K562 (cell line): Measurements from ENCODE around the gene PVALEF. TPM values are rescaled to one million over a fixed set of nuclear protein-coding genes. Genes with fewer than 3 reads are reported as not detected.

Experiments
- CREM ChIP-seq: IDR thresholded peaks from 2 replicates; pipeline ENCODE4 v1.6.1; 2014; ENCODE audit warnings: antibody characterized with exemption, low read depth
- DIDO1 ChIP-seq: fragments of 450-650 bp; IDR thresholded peaks from 2 replicates; pipeline ENCODE4 v1.6.1; 2016; ENCODE audit warnings: low read depth, missing biosample characterization, missing genetic modification characterization
- EWSR1 ChIP-seq: fragments of 450-650 bp; IDR thresholded peaks from 2 replicates; pipeline ENCODE4 v1.6.1; 2018; ENCODE audit warnings: borderline replicate concordance, mild to moderate bottlenecking, low read depth, moderate library complexity; ENCODE audit not compliant: partially characterized antibody
- NR2C1 ChIP-seq, 2 experiments: fragments of 450-650 bp; IDR thresholded peaks; 2 replicates each; pipeline ENCODE4 v1.6.1; 2017; ENCODE audit warnings: mild to moderate bottlenecking in 2 of 2, antibody characterized with exemption in 1 of 2, inconsistent platforms in 1 of 2, missing compliant biosample characterization in 1 of 2, missing genetic modification characterization in 1 of 2
- PCBP2 ChIP-seq: fragments of 200-400 bp; formaldehyde crosslinking; IDR thresholded peaks from 2 replicates; pipeline ENCODE4 v1.6.1; 2018; ENCODE audit warnings: low read length, low read depth, mild to moderate bottlenecking, moderate library complexity; ENCODE audit not compliant: poor library complexity, severe bottlenecking
- POLR2G ChIP-seq: fragments of 200-400 bp; formaldehyde crosslinking; IDR thresholded peaks from 2 replicates; pipeline ENCODE4 v1.6.1; 2017; ENCODE audit warnings: low read depth, mild to moderate bottlenecking, antibody characterized with exemption, low read length, moderate library complexity
- SIN3A ChIP-seq, 2 experiments: fragments of 150-350 bp in 1 of 2; IDR thresholded peaks; 2 replicates each; pipeline ENCODE4 v1.6.1; 2011 to 2016; ENCODE audit warnings: borderline replicate concordance in 2 of 2, low read depth in 2 of 2, low read length in 2 of 2, mild to moderate bottlenecking in 2 of 2, moderate library complexity in 2 of 2; ENCODE audit not compliant: control insufficient read depth in 1 of 2
- SREBF2 ChIP-seq: sonication (generic); formaldehyde crosslinking; IDR thresholded peaks from 2 replicates; pipeline ENCODE4 v1.4.0; 2020; ENCODE audit warnings: mild to moderate bottlenecking, missing genetic modification reagents
- ZNF165 ChIP-seq: fragments of 250-450 bp; sonication (Bioruptor Pico); IDR thresholded peaks from 2 replicates; pipeline ENCODE4 v1.4.0; 2020; ENCODE audit warnings: borderline replicate concordance
- ZNF778 ChIP-seq: fragments of 450-650 bp; formaldehyde crosslinking; IDR thresholded peaks from 2 replicates; pipeline ENCODE4 v1.4.0; 2020; ENCODE audit warnings: mild to moderate bottlenecking, moderate library complexity
- ZSCAN32 ChIP-seq: fragments of 450-650 bp; formaldehyde crosslinking; IDR thresholded peaks from 2 replicates; pipeline ENCODE4 v1.4.0; 2020; ENCODE audit warnings: mild to moderate bottlenecking, moderate library complexity
- polyA plus RNA-seq, 8 experiments: library from polyadenylated mRNA; depleted of rRNA in 4 of 8; stranded (reverse) in 5 of 8; unstranded in 3 of 8; fragments of >200 nt; fragmentation: Nextera tagmentation in 2 of 8; fragmentation: Illumina TruSeq in 1 of 8; extraction: Ambion mirVana in 2 of 8; extraction: Trizol in 1 of 8; gene quantifications; 2 replicates each; pipeline versions ENCODE4 v1.2.1 to v1.2.3, GENCODE V29; 2011 to 2014; ENCODE audit warnings: inconsistent platforms in 1 of 8, missing spikeins in 1 of 8
- total RNA-seq, 7 experiments: library from RNA; depleted of rRNA in 6 of 7; stranded (reverse); fragments of >200 nt in 6 of 7; fragmentation: Illumina TruSeq in 2 of 7; extraction: Trizol in 2 of 7; gene quantifications; 2 replicates each; pipeline versions ENCODE4 v1.2.1 to v1.2.3, GENCODE V29; 2011 to 2021; ENCODE audit warnings: low replicate concordance in 1 of 7
- TF ChIP-seq, protein P1 (sequence below): IDR thresholded peaks from 2 replicates; pipeline ENCODE4 v1.6.1; 2011; ENCODE audit not compliant: insufficient read length; ENCODE audit errors: extremely low read depth
- TF ChIP-seq, protein P2 (sequence below): sonication (generic); formaldehyde crosslinking; IDR thresholded peaks from 2 replicates; pipeline ENCODE4 v1.8.0; 2022; ENCODE audit warnings: mild to moderate bottlenecking, missing genetic modification reagents
- TF ChIP-seq, protein P3 (sequence below): fragments of 450-650 bp; IDR thresholded peaks from 2 replicates; pipeline ENCODE4 v1.6.1; 2016; ENCODE audit warnings: antibody characterized with exemption
- TF ChIP-seq, protein P4 (sequence below): sonication (generic); formaldehyde crosslinking; IDR thresholded peaks from 2 replicates; pipeline ENCODE4 v1.8.0; 2022; ENCODE audit warnings: missing genetic modification reagents, mild to moderate bottlenecking, moderate library complexity, borderline replicate concordance
- TF ChIP-seq, protein P5 (sequence below): fragments of 450-650 bp; formaldehyde crosslinking; IDR thresholded peaks from 2 replicates; pipeline ENCODE4 v1.4.0; 2020; ENCODE audit warnings: mild to moderate bottlenecking, mixed read lengths
- TF ChIP-seq, protein P6 (sequence below), 2 experiments: fragments of 250-450 bp in 1 of 2; fragments of 450-650 bp in 1 of 2; sonication (Bioruptor Pico) in 1 of 2; IDR thresholded peaks; 2 replicates each; pipeline versions ENCODE4 v1.6.1 to v1.8.0; 2016 to 2021; ENCODE audit warnings: mild to moderate bottlenecking in 2 of 2, moderate library complexity in 2 of 2, missing compliant biosample characterization in 1 of 2, missing genetic modification characterization in 1 of 2

The PVALEF gene
- total and polyA plus RNA-seq, 9 of the 15 experiments (the other 6 are each of a cell fraction or from before 2014, with no cell fraction given): not detected

DNA sequence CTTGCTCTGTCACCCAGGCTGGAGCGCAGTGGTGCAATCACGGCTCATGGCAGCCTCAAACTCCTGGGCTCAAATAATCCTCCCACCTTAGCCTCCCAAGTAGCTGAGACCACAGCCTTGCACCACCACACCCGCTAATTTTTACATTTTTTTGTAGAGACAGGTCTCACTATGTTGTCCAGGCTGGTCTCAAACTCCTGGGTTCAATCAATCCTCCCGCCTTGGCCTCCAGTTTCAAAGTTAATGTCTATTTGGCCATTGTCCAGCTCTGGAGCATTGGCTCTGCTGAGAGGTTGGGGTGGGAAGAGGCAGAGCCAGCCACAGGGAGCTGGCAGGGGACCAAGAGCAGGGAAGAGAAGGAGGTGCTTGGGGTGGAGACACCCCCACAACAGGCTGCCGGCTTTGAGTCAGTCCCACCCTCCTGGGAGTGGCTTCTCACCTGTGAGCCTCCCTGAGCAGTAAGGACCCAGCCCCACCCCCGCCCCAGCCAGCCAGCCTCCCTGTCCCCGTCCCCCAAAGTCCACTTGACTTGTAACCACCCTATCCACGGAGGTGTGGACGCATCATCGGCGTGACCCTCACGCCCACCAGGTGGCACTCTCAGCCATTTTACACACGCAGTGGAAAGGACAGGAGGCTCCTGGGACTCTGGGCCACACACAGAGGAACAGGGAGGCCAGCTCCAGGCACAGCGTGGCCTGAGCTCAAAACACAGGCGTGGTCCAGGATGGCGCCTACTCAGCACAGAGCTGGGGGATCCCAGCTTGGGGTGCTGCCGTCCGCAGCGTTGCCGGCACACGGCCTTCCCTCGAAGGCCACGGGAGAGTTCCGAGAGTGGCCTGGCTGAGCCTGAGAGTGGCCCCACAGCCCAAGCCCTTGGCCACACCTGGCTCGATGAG, 22.8 kb upstream of the PVALEF start (continued):
- TF ChIP-seq, protein P1, sequence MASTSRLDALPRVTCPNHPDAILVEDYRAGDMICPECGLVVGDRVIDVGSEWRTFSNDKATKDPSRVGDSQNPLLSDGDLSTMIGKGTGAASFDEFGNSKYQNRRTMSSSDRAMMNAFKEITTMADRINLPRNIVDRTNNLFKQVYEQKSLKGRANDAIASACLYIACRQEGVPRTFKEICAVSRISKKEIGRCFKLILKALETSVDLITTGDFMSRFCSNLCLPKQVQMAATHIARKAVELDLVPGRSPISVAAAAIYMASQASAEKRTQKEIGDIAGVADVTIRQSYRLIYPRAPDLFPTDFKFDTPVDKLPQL: no peak
- TF ChIP-seq POLR2G (peak; percentile 46; the same call in 1 of the 2 replicates), SIN3A (IDR thresholded peaks at IDR 0.05; ENCODE audit: borderline replicate concordance in 2 of 2, control insufficient read depth in 1 of 2, low read depth in 2 of 2, low read length in 2 of 2) (no peak), PCBP2 (no peak), DIDO1 (no peak), NR2C1 (IDR thresholded peaks at IDR 0.05) (no peak), NR2C1 (tag; IDR thresholded peaks at IDR 0.05) (no peak), ZNF778 (CRISPR knock-in tag) (no peak), CREM (peak; percentile 75), ZSCAN32 (CRISPR knock-in tag) (no peak), EWSR1 (no peak), SREBF2 (CRISPR knock-in tag) (no peak), ZNF165 (no peak)
- TF ChIP-seq, protein P2, sequence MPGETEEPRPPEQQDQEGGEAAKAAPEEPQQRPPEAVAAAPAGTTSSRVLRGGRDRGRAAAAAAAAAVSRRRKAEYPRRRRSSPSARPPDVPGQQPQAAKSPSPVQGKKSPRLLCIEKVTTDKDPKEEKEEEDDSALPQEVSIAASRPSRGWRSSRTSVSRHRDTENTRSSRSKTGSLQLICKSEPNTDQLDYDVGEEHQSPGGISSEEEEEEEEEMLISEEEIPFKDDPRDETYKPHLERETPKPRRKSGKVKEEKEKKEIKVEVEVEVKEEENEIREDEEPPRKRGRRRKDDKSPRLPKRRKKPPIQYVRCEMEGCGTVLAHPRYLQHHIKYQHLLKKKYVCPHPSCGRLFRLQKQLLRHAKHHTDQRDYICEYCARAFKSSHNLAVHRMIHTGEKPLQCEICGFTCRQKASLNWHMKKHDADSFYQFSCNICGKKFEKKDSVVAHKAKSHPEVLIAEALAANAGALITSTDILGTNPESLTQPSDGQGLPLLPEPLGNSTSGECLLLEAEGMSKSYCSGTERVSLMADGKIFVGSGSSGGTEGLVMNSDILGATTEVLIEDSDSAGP (CRISPR knock-in tag): no peak
- TF ChIP-seq, protein P3, sequence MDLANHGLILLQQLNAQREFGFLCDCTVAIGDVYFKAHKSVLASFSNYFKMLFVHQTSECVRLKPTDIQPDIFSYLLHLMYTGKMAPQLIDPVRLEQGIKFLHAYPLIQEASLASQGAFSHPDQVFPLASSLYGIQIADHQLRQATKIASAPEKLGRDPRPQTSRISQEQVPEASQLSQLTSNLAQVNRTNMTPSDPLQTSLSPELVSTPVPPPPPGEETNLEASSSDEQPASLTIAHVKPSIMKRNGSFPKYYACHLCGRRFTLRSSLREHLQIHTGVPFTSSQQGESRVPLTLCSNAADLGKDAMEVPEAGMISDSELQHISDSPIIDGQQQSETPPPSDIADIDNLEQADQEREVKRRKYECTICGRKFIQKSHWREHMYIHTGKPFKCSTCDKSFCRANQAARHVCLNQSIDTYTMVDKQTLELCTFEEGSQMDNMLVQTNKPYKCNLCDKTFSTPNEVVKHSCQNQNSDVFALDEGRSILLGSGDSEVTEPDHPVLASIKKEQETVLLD: 0 out of 2 replicates have a peak, but pooled peaks have one; percentile 37
- TF ChIP-seq, protein P4, sequence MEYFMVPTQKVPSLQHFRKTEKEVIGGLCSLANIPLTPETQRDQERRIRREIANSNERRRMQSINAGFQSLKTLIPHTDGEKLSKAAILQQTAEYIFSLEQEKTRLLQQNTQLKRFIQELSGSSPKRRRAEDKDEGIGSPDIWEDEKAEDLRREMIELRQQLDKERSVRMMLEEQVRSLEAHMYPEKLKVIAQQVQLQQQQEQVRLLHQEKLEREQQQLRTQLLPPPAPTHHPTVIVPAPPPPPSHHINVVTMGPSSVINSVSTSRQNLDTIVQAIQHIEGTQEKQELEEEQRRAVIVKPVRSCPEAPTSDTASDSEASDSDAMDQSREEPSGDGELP: peak; percentile 31; the same call in 1 of the 2 replicates
- TF ChIP-seq, protein P5, sequence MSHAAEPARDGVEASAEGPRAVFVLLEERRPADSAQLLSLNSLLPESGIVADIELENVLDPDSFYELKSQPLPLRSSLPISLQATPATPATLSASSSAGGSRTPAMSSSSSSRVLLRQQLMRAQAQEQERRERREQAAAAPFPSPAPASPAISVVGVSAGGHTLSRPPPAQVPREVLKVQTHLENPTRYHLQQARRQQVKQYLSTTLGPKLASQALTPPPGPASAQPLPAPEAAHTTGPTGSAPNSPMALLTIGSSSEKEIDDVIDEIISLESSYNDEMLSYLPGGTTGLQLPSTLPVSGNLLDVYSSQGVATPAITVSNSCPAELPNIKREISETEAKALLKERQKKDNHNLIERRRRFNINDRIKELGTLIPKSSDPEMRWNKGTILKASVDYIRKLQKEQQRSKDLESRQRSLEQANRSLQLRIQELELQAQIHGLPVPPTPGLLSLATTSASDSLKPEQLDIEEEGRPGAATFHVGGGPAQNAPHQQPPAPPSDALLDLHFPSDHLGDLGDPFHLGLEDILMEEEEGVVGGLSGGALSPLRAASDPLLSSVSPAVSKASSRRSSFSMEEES: no peak
- TF ChIP-seq, protein P6, sequence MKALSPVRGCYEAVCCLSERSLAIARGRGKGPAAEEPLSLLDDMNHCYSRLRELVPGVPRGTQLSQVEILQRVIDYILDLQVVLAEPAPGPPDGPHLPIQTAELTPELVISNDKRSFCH (CRISPR knock-in tag; IDR thresholded peaks at IDR 0.05): no peak
- TF ChIP-seq, protein P6 (tag; IDR thresholded peaks at IDR 0.05): 0 out of 2 replicates have a peak, but pooled peaks have one; percentile 34
